Naive thymus-derived CD4-positive, alpha-beta T cell (primary cell): ENCODE data around the gene INO80. TPM values are rescaled to one million over a fixed set of nuclear protein-coding genes. Genes with fewer than 3 reads are reported as not detected.

Experiments used
- ATAC-seq: fragments of 150-1000 bp; cut with Tn5 transposase; 2 replicates; pipeline ENCODE4 v1.10.0; 2021; ENCODE audit warnings: mild to moderate bottlenecking, moderate library complexity
- CTCF ChIA-PET: fragments of 350-600 bp; sonication (Branson Sonifier 250); formaldehyde crosslinking; loops from one replicate; lab custom pipeline; 2021; ENCODE audit warnings: antibody characterized with exemption; lab: Charles Lee
- POLR2A ChIA-PET: fragments of 350-600 bp; sonication (Branson Sonifier 250); formaldehyde crosslinking; loops from one replicate; lab custom pipeline; 2021; ENCODE audit warnings: antibody characterized with exemption, inconsistent platforms; lab: Charles Lee
- DNase-seq, 9 donors: peaks; one replicate each; pipeline versions ENCODE4 v3.0.0 to v3.0.0-alpha.2; 2020 to 2022; ENCODE audit warnings: mixed read lengths in 1 of 9
- H3K27ac ChIP-seq: one replicate; pipeline ENCODE4 v1.7.0; 2013; ENCODE audit warnings: mild to moderate bottlenecking, low read depth, low read length, moderate library complexity
- H3K27me3 ChIP-seq, 2 donors: one replicate each; pipeline ENCODE4 v1.7.0; 2013; ENCODE audit warnings: low read length in 2 of 2, mild to moderate bottlenecking in 2 of 2, moderate library complexity in 2 of 2; ENCODE audit not compliant: control insufficient read depth in 2 of 2, insufficient read depth in 2 of 2
- H3K36me3 ChIP-seq, 3 experiments: 1 replicate in 2 of 3; 2 replicates in 1 of 3; pipeline ENCODE4 v1.7.0; 2013; ENCODE audit warnings: low read length in 3 of 3, mild to moderate bottlenecking in 3 of 3, moderate library complexity in 1 of 3; ENCODE audit not compliant: insufficient read depth in 3 of 3, control insufficient read depth in 2 of 3
- H3K4me1 ChIP-seq, 2 donors: one replicate each; pipeline ENCODE4 v1.7.0; 2013; ENCODE audit warnings: low read length in 2 of 2, mild to moderate bottlenecking in 2 of 2, moderate library complexity in 1 of 2; ENCODE audit not compliant: control insufficient read depth in 2 of 2, insufficient read depth in 2 of 2
- H3K4me3 ChIP-seq: 2 replicates; pipeline ENCODE4 v1.7.0; 2013; ENCODE audit warnings: mild to moderate bottlenecking, low read length
- H3K9me3 ChIP-seq, 3 experiments: 1 replicate in 2 of 3; 2 replicates in 1 of 3; pipeline ENCODE4 v1.7.0; 2013; ENCODE audit warnings: low read length in 3 of 3; ENCODE audit not compliant: control insufficient read depth in 2 of 3
- H3K27ac Mint-ChIP-seq, 9 donors: one replicate each; pipeline ENCODE4 v1.8.0; 2020 to 2022; ENCODE audit warnings: mixed read lengths in 9 of 9, mild to moderate bottlenecking in 8 of 9, moderate library complexity in 5 of 9, inconsistent platforms in 2 of 9
- H3K27me3 Mint-ChIP-seq, 5 donors: one replicate each; pipeline ENCODE4 v1.8.0; 2021 to 2022; ENCODE audit warnings: mixed read lengths in 5 of 5, mild to moderate bottlenecking in 1 of 5
- H3K36me3 Mint-ChIP-seq, 5 donors: one replicate each; pipeline ENCODE4 v1.8.0; 2020 to 2022; ENCODE audit warnings: mixed read lengths in 5 of 5, mild to moderate bottlenecking in 3 of 5, inconsistent platforms in 1 of 5
- H3K4me1 Mint-ChIP-seq, 7 donors: one replicate each; pipeline ENCODE4 v1.8.0; 2020 to 2022; ENCODE audit warnings: mixed read lengths in 7 of 7, mild to moderate bottlenecking in 3 of 7, inconsistent platforms in 1 of 7
- H3K4me3 Mint-ChIP-seq, 10 donors: one replicate each; pipeline ENCODE4 v1.8.0; 2020 to 2022; ENCODE audit warnings: mild to moderate bottlenecking in 10 of 10, mixed read lengths in 10 of 10, moderate library complexity in 6 of 10, inconsistent platforms in 2 of 10
- H3K9me3 Mint-ChIP-seq, 11 donors: one replicate each; pipeline ENCODE4 v1.8.0; 2020 to 2022; ENCODE audit warnings: mixed read lengths in 11 of 11, mild to moderate bottlenecking in 4 of 11, inconsistent platforms in 1 of 11, moderate library complexity in 1 of 11
- intact Hi-C, 2 donors: fragments of 100-400 bp; cut with micrococcal nuclease; formaldehyde crosslinking; loops; one replicate each; pipeline ENCODE4 v1.15.1; 2023
- polyA plus RNA-seq, 2 donors: library from polyadenylated mRNA; unstranded; fragments of 300-500 nt; fragmentation: Illumina TruSeq; gene quantifications; one replicate each; pipeline ENCODE4 v1.2.3, GENCODE V29; 2021
- total RNA-seq, 6 experiments: library from RNA in 5 of 6; stranded (reverse) in 5 of 6; gene quantifications; 1 replicate in 5 of 6; 2 replicates in 1 of 6; pipeline ENCODE4 v1.2.3 and lab custom pipeline; 2021 to 2026

Gene INO80, protein sequence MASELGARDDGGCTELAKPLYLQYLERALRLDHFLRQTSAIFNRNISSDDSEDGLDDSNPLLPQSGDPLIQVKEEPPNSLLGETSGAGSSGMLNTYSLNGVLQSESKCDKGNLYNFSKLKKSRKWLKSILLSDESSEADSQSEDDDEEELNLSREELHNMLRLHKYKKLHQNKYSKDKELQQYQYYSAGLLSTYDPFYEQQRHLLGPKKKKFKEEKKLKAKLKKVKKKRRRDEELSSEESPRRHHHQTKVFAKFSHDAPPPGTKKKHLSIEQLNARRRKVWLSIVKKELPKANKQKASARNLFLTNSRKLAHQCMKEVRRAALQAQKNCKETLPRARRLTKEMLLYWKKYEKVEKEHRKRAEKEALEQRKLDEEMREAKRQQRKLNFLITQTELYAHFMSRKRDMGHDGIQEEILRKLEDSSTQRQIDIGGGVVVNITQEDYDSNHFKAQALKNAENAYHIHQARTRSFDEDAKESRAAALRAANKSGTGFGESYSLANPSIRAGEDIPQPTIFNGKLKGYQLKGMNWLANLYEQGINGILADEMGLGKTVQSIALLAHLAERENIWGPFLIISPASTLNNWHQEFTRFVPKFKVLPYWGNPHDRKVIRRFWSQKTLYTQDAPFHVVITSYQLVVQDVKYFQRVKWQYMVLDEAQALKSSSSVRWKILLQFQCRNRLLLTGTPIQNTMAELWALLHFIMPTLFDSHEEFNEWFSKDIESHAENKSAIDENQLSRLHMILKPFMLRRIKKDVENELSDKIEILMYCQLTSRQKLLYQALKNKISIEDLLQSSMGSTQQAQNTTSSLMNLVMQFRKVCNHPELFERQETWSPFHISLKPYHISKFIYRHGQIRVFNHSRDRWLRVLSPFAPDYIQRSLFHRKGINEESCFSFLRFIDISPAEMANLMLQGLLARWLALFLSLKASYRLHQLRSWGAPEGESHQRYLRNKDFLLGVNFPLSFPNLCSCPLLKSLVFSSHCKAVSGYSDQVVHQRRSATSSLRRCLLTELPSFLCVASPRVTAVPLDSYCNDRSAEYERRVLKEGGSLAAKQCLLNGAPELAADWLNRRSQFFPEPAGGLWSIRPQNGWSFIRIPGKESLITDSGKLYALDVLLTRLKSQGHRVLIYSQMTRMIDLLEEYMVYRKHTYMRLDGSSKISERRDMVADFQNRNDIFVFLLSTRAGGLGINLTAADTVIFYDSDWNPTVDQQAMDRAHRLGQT (N-terminal part only)
- 10 to 100 TPM; 30.1 to 36.5 (median 32.3) TPM for total RNA-seq
- polyA plus RNA-seq, result 10 to 100 TPM in 1 of 2 donors, 1 to 10 TPM in 1; 3.8 to 13.9 TPM
- total RNA-seq (lab: John Stamatoyannopoulos, UW), result 114 reads per million, percentile 86 among the genes with 10 or more reads in this experiment

GRCh38 chr15:41116116-41116961 is at the start of gene INO80:
INO80 (minus strand) TSS chr15:41116280; CDS start chr15:41096310, 19,970 bp downstream.
- Mint-ChIP-seq H3K27ac (peak within 1 kb of the TSS; percentile 98 to 100 (median 99)), H3K9me3 (no peaks in the 10 kb centered on the region), H3K4me1 (peaks cover 5 to 40% (median 30%) of the 10 kb centered on the region in 7 donors), H3K36me3 (peaks cover 0 to 6% (median 0%) of the 10 kb centered on the region in 5 donors), H3K4me3 (peak within 1 kb of the TSS; percentile 90 to 99 (median 96)), H3K27me3 (peaks cover 0 to 4% (median 0%) of the 10 kb centered on the region in 5 donors)
- Histone ChIP-seq H3K4me3 (peak within 1 kb of the TSS; percentile 85), H3K27me3 (no peaks in the 10 kb centered on the region), H3K9me3 (no peaks in the 10 kb centered on the region), H3K4me1 (peaks cover 14 to 16% of the 10 kb centered on the region in 2 donors), H3K36me3 (peaks cover 0 to 3% (median 0%) of the 10 kb centered on the region in 3 experiments), H3K27ac (peak within 1 kb of the TSS; percentile 80)
- DNase-seq, result peak; percentile 92 to 98 (median 96)
- intact Hi-C loops, result loop anchor here (1.0 to 10.0 kb wide), 21 partner anchors 34 to 1988 kb away; partner anchors contain the start of genes CHP1 (in 2 of the 2), GANC (in 2 of the 2), RPUSD2 (in 2 of the 2) and TMEM87A (in 2 of the 2)
- POLR2A ChIA-PET, result interaction anchor here (0.6 to 1.6 kb wide), 11 partner anchors 9 to 1157 kb away, joined by 3 to 10 read pairs (median 3); partner anchors contain the start of genes CHP1, EXD1, GANC and TMEM87A
- peak; percentile 90 for ATAC-seq
- CTCF ChIA-PET, result interaction anchor here (1.0 kb wide), 2 partner anchors 36 to 115 kb away, joined by 3 to 5 read pairs; partner anchors contain the start of gene CHP1

DNA sequence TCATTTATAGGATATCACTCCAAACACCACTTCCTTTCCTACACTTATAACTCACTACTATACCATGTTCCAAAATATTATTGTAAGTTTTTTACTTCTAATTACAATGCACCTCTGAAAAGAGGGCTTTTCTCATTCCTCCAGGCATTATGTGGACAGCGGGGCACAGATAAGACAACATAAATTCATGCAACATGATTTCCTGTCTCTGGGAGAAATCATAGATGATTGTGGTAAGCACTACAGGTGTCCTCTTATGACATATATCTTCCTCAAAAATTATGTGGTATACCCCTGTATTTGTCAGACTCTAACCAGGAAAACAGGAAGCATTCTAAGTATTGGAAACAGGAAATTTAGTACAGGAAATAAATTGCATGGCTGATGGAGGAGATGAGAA is 45.7 kb upstream of the INO80 start:
- intact Hi-C loops, result no loop called here
- DNase-seq (no peak), ATAC-seq (no peak)
- peaks cover 5 to 12% (median 8%) of the 10 kb centered on the region in 7 donors for H3K4me1 Mint-ChIP-seq
- Histone ChIP-seq H3K4me3 (no peak overlapping the region), H3K27me3 (no peaks in the 10 kb centered on the region), H3K9me3 (no peaks in the 10 kb centered on the region), H3K36me3 (no peaks in the 10 kb centered on the region), H3K4me1 (no peaks in the 10 kb centered on the region), H3K27ac (no peak overlapping the region)
- peak overlapping the region in 1 of 10 donors; percentile 34 for H3K4me3 Mint-ChIP-seq
- CTCF ChIA-PET, result no interaction called here
- no peaks in the 10 kb centered on the region for H3K9me3 Mint-ChIP-seq
- H3K27me3 Mint-ChIP-seq, result peaks cover 0 to 10% (median 0%) of the 10 kb centered on the region in 5 donors
- POLR2A ChIA-PET, result no interaction called here
- peak overlapping the region in 1 of 9 donors; percentile 5 for H3K27ac Mint-ChIP-seq
- no peaks in the 10 kb centered on the region for H3K36me3 Mint-ChIP-seq

- ATAC-seq (no peak), DNase-seq (no peak)
- Histone ChIP-seq H3K4me3 (no peak overlapping the region), H3K27me3 (no peaks in the 10 kb centered on the region), H3K27ac (no peak overlapping the region), H3K36me3 (no peaks in the 10 kb centered on the region), H3K9me3 (no peaks in the 10 kb centered on the region), H3K4me1 (no peaks in the 10 kb centered on the region)
- no peaks in the 10 kb centered on the region for H3K36me3 Mint-ChIP-seq
- no peaks in the 10 kb centered on the region for H3K9me3 Mint-ChIP-seq
- CTCF ChIA-PET, result no interaction called here
- POLR2A ChIA-PET, result no interaction called here
- peak overlapping the region in 1 of 9 donors; percentile 5 for H3K27ac Mint-ChIP-seq
- intact Hi-C loops, result no loop called here
- H3K27me3 Mint-ChIP-seq, result peaks cover 0 to 10% (median 0%) of the 10 kb centered on the region in 5 donors
- peaks cover 5 to 12% (median 8%) of the 10 kb centered on the region in 7 donors for H3K4me1 Mint-ChIP-seq
- H3K4me3 Mint-ChIP-seq, result no peak overlapping the region
Measured at GRCh38 chr15:41161336-41161735, 45.3 kb upstream of the INO80 start.

- no peak overlapping the region for H3K27ac ChIP-seq
- peaks cover 0 to 4% (median 0%) of the 10 kb centered on the region in 5 donors for H3K27me3 Mint-ChIP-seq
- H3K9me3 ChIP-seq, result no peaks in the 10 kb centered on the region
- no peaks in the 10 kb centered on the region for H3K36me3 Mint-ChIP-seq
- H3K27ac Mint-ChIP-seq, result no peak overlapping the region
- H3K4me3 Mint-ChIP-seq, result no peak overlapping the region
- no peaks in the 10 kb centered on the region for H3K9me3 Mint-ChIP-seq
- ChIA-PET POLR2A (no interaction called here), CTCF (no interaction called here)
- H3K4me1 ChIP-seq, result no peaks in the 10 kb centered on the region
- H3K4me1 Mint-ChIP-seq, result peaks cover 5 to 12% (median 8%) of the 10 kb centered on the region in 7 donors
- H3K4me3 ChIP-seq, result no peak overlapping the region
- DNase-seq, result no peak
- H3K36me3 ChIP-seq, result no peaks in the 10 kb centered on the region
- no peak for ATAC-seq
- intact Hi-C loops, result no loop called here
- H3K27me3 ChIP-seq, result no peaks in the 10 kb centered on the region
Measured at GRCh38 chr15:41160639-41161315, 44.7 kb upstream of the INO80 start.

- H3K27me3 ChIP-seq, result no peaks in the 10 kb centered on the region
- no peak for DNase-seq
- H3K4me3 ChIP-seq, result no peak overlapping the region
- H3K4me1 Mint-ChIP-seq, result peaks cover 0 to 28% (median 0%) of the 10 kb centered on the region in 7 donors
- CTCF ChIA-PET, result no interaction called here
- H3K27ac ChIP-seq, result no peak overlapping the region
- peaks cover 0 to 4% (median 0%) of the 10 kb centered on the region in 11 donors for H3K9me3 Mint-ChIP-seq
- H3K4me1 ChIP-seq, result no peaks in the 10 kb centered on the region
- peak overlapping the region in 1 of 9 donors; percentile 24 for H3K27ac Mint-ChIP-seq
- no peak for ATAC-seq
- intact Hi-C loops, result no loop called here
- H3K36me3 Mint-ChIP-seq, result peaks cover 0 to 5% (median 0%) of the 10 kb centered on the region in 5 donors
- no peak overlapping the region for H3K4me3 Mint-ChIP-seq
- POLR2A ChIA-PET, result interaction anchor here (0.6 kb wide), 1 partner anchor 14 kb away, joined by 3 read pairs; no protein-coding TSS in a partner anchor
- no peaks in the 10 kb centered on the region for H3K36me3 ChIP-seq
- H3K27me3 Mint-ChIP-seq, result peaks cover 0 to 11% (median 0%) of the 10 kb centered on the region in 5 donors
- H3K9me3 ChIP-seq, result no peaks in the 10 kb centered on the region
Measured at GRCh38 chr15:41154412-41154811, 38.3 kb upstream of the INO80 start.
